GM08714 (cell line): ENCODE results near the gene PCDHA6.
"Not testable (repeated sequence)": the region's sequence is repeated elsewhere in the genome, so short reads cannot be mapped to it uniquely, and the experiment has no call there.

Experiments used
- H3K4me3 ChIP-seq: fragments of 200-500 bp; sonication (Bioruptor generic); 2 replicates; pipeline ENCODE4 v1.5.1; 2014; ENCODE audit warnings: mild to moderate bottlenecking, low read length, inconsistent platforms
- ZNF274 ChIP-seq: IDR thresholded peaks from 2 replicates; pipeline ENCODE4 v1.6.1; 2012; ENCODE audit warnings: mild to moderate bottlenecking, low read depth, low read length

The PCDHA6 gene

DNA sequence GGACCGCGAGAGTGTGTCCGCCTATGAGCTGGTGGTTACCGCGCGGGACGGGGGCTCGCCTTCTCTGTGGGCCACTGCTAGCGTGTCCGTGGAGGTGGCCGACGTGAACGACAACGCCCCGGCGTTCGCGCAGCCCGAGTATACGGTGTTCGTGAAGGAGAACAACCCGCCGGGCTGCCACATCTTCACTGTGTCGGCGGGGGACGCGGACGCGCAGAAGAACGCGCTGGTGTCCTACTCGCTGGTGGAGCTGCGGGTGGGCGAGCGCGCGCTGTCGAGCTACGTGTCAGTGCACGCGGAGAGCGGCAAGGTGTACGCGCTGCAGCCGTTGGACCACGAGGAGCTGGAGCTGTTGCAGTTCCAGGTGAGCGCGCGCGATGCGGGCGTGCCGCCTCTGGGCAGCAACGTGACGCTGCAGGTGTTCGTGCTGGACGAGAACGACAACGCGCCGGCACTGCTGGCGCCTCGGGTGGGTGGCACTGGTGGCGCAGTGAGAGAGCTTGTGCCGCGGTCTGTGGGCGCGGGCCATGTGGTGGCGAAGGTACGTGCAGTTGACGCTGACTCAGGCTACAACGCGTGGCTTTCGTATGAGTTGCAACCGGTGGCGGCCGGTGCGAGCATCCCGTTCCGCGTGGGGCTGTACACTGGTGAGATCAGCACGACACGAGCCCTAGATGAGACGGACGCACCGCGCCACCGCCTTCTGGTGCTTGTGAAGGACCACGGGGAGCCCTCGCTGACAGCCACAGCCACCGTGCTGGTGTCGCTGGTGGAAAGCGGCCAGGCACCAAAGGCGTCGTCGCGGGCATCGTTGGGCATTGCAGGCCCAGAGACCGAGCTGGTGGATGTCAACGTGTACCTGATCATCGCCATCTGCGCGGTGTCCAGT, 8.1 kb downstream of the PCDHA6 start:
- TF ChIP-seq ZNF274 = no peak
- no peak overlapping the region for H3K4me3 ChIP-seq

DNA sequence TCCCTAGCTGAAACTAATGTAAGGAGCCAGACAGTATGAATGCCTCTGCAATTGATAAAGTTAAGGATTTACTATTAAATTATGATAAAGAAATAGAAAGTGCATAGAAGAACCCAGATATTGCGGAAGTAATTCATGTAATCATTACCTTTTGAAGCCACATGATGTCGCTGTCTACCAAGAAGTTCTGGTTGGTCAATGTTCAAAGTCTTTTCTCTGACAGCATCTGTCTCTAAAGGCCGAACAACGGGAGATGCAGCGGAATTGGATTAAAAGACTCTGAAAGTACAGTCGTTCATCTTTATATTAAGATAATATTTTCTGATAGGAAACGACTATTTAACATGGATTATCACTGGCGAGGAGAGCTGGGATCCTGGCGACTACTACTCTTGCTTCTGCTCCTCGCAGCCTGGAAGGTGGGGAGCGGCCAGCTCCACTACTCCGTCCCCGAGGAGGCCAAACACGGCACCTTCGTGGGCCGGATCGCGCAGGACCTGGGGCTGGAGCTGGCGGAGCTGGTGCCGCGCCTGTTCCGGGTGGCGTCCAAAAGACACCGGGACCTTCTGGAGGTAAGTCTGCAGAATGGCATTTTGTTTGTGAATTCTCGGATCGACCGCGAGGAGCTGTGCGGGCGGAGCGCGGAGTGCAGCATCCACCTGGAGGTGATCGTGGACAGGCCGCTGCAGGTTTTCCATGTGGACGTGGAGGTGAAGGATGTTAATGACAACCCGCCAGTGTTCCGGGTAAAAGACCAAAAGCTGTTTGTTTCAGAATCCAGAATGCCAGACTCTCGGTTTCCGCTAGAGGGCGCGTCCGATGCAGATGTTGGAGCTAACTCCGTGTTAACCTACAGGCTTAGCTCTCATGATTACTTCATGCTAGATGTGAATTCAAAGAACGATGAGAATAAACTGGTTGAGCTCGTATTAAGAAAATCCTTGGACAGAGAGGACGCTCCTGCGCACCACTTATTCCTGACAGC, 13.5 kb downstream of the PCDHA6 start, which contains the start of gene PCDHA8:
Gene PCDHA8, plus strand, starts transcription at position 210 of the 985 bp plus-strand sequence. Its CDS starts 135 bp downstream, at position 345.
- TF ChIP-seq ZNF274 = no peak
- H3K4me3 ChIP-seq = no peak within 1 kb of the TSS

DNA sequence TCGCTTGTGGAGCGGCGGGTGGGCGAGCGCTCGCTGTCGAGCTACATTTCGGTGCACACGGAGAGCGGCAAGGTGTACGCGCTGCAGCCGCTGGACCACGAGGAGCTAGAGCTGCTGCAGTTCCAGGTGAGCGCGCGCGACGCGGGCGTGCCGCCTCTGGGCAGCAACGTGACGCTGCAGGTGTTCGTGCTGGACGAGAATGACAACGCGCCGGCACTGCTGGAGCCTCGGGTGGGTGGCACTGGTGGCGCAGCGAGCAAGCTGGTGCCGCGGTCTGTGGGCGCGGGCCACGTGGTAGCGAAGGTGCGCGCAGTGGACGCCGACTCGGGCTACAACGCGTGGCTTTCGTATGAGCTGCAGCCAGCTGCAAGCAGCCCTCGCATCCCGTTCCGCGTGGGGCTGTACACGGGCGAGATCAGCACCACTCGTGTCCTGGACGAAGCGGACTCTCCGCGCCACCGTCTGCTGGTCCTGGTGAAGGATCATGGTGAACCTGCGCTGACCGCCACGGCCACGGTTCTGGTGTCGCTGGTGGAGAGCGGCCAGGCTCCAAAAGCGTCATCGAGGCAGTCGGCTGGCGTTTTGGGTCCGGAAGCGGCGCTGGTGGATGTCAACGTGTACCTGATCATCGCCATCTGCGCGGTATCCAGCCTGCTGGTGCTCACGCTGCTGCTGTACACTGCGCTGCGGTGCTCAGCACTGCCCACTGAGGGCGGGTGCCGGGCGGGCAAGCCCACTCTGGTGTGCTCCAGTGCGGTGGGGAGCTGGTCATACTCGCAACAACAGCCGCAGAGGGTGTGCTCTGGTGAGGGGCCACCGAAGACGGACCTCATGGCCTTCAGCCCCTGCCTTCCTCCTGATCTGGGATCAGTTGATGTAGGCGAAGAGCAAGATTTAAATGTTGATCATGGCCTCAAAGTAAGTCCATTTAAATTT, 15.3 kb downstream of the PCDHA6 start:
- no peak overlapping the region for H3K4me3 ChIP-seq
- TF ChIP-seq ZNF274 = no peak

- H3K4me3 ChIP-seq = not testable (repeated sequence)
Measured at GRCh38 chr5:140848139-140849102, 20.7 kb downstream of the PCDHA6 start, which contains the start of gene PCDHA9. Gene PCDHA9, plus strand, starts transcription at chr5:140848382. Its CDS starts 114 bp downstream, at chr5:140848496.

- H3K4me3 ChIP-seq = not testable (repeated sequence)
Measured at GRCh38 chr5:140849831-140850634, 22.3 kb downstream of the PCDHA6 start.

GRCh38 chr5:140855772-140856674, 28.3 kb downstream of the PCDHA6 start, which contains the start of gene PCDHA10:
Gene PCDHA10, plus strand, starts transcription at chr5:140855897. Its CDS starts 152 bp downstream, at chr5:140856049.
- H3K4me3 ChIP-seq = no peak within 1 kb of the TSS
- TF ChIP-seq ZNF274 = no peak

GRCh38 chr5:140857177-140857986, 29.6 kb downstream of the PCDHA6 start:
- H3K4me3 ChIP-seq = no peak overlapping the region
- TF ChIP-seq ZNF274 = no peak

DNA sequence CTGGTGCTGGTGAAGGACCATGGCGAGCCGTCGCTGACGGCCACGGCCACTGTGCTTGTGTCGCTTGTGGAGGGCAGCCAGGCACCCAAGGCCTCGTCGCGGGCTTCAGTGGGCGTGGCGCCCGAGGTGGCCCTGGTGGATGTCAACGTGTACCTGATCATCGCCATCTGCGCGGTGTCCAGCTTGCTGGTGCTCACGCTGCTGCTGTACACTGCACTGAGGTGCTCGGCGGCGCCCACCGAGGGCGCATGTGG, 30.2 kb downstream of the PCDHA6 start:
- no peak for TF ChIP-seq ZNF274
- no peak overlapping the region for H3K4me3 ChIP-seq

DNA sequence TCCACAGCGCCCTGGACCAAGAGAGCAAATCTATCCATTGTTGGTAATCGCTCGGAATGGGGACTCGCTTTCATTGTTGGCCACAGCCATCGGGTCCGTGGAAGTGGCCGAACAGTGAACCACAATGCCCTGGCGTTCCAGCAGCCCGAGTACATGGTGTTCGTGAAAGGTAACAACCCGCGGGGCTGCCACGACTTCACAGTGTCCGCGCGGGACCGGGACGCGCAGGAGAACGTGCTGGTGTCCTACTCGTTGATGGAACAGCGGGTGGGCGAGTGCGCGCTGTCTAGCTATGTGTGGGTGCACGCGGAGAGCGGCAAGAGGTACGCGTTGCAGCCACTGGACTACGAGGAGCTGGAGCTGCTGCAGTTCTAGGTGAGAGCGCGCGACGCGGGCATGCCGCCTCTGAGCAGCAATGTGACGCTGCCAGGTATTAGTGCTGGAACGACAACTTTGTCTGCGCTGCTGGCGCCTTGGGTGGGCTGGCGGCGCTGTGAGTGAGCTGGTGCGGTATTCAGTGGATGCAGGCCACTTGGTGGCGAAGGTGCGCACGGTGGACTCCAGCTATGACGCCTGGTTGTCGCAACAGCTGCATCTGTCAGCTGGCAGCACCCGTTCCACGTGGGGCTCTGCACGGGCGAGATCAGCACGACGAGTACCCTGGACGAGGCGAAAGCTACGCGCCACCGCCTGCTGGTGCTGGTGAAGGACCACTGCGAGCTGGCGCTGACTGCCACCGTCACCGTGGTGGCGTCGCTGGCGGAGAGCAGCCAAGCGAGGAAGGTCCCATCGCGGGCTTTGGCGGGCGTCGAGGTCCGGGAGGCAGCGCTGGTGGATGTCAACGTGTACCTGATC, 34.9 kb downstream of the PCDHA6 start:
- H3K4me3 ChIP-seq = no peak overlapping the region
- TF ChIP-seq ZNF274 = no peak
